Upper lobe of right lung (tissue), 1 donor: Measurements from ENCODE around the gene MAD2L1BP. TPM values are rescaled to one million over a fixed set of nuclear protein-coding genes. Genes with fewer than 3 reads are reported as not detected.
"Not testable (repeated sequence)": the region's sequence is repeated elsewhere in the genome, so short reads cannot be mapped to it uniquely, and the experiment has no call there.

Experiments
- ATAC-seq: fragments of 200-7000 bp; cut with Tn5 transposase; one replicate; pipeline ENCODE4 v1.9.1; 2020; ENCODE audit warnings: mild to moderate bottlenecking, moderate library complexity
- DNase-seq: peaks from one replicate; pipeline ENCODE4 v3.0.0-alpha.2; 2020
- H3K27ac ChIP-seq: fragments of 200-600 bp; one replicate; pipeline ENCODE4 v1.8.0; 2022
- H3K27me3 ChIP-seq: fragments of 200-600 bp; one replicate; pipeline ENCODE4 v1.8.0; 2022; ENCODE audit warnings: mild to moderate bottlenecking
- H3K36me3 ChIP-seq: fragments of 200-600 bp; one replicate; pipeline ENCODE4 v1.8.0; 2022
- H3K4me1 ChIP-seq: fragments of 200-600 bp; one replicate; pipeline ENCODE4 v1.8.0; 2022
- H3K4me3 ChIP-seq: fragments of 200-600 bp; one replicate; pipeline ENCODE4 v1.8.0; 2022; ENCODE audit warnings: mild to moderate bottlenecking
- H3K9me3 ChIP-seq: fragments of 200-600 bp; one replicate; pipeline ENCODE4 v1.8.0; 2022
- intact Hi-C: fragments of 100-400 bp; cut with DNase I; formaldehyde crosslinking; loops from one replicate; pipeline ENCODE4 v1.11.0; 2022
- long read RNA-seq: library from polyadenylated mRNA; unstranded; transcript quantifications from one replicate; pipeline ENCODE4 v2.0.0, GENCODE V29; 2021
- total RNA-seq: library from RNA; stranded (reverse); fragmentation: NEBNext Ultra II Directional; extraction: Animal tissue kit (Norgen Biotek cat#: 25700); gene quantifications from one replicate; pipeline ENCODE4 v1.2.1, GENCODE V29; 2021
- TF ChIP-seq, protein P1 (sequence below): fragments of 200-600 bp; IDR thresholded peaks from one replicate; pipeline ENCODE4 v1.8.0; 2022; ENCODE audit warnings: antibody characterized with exemption
- donor health status: DM: no; HTN: yes; CAD: no; lungs with severe emphysema.

Gene MAD2L1BP, protein sequence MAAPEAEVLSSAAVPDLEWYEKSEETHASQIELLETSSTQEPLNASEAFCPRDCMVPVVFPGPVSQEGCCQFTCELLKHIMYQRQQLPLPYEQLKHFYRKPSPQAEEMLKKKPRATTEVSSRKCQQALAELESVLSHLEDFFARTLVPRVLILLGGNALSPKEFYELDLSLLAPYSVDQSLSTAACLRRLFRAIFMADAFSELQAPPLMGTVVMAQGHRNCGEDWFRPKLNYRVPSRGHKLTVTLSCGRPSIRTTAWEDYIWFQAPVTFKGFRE
- total RNA-seq, result 18.5 TPM
- long read RNA-seq, transcript MAD2L1BP-201 (3 exons, 1,301 nt), result major isoform, 12 of 14 reads
- long read RNA-seq, partial matches to known transcripts, result 0 of 14 reads
- long read RNA-seq, other reads (novel, unspliced or antisense), result 1 of 14 reads

DNA sequence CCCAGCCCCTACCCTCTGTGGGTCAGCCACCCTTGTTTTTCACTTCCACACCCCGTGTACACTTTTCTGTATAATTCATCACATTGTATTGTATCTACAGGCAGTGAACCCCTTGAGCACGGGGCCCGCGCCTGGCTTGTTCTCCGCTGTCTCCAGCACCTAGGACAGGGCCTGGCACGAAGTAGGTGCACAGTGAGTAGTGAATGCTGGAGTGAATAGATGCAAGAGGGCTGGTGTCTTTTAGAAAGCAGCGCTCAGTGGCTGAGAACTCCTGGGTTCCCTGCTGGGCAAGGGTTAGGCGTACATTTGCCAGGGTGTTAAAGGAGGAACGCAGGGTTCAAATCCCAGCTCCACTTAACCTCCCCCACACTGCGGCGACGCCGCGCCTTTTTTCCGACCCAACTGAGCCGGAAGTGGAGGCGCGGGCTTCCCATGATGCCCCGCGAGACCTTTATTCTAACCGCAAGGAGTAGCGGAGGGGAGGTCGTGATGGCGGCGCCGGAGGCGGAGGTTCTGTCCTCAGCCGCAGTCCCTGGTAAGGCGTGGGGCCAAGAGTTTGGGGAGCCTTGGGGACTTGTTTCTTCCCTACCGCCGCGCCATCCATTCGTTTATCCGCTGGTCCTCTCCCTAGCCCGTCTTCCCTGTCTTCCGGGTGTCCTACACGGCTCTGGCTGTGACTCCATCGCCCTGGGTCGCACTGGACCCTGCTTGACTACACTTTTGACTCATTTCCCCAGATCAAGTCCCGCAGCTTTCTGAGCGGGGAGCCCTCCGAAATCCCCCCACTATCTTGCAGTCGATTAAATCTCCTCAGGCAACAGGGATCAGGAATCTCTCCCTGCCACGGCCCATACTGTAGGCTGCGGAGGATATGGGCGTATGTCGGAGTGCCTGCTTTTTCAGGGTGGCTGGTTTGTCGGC lies at the start of gene MAD2L1BP:
Gene MAD2L1BP (plus strand): TSS at position 454 of the 921 bp plus-strand sequence. CDS start 36 bp downstream, at position 490.
- H3K9me3 ChIP-seq, result no peaks in the 10 kb centered on the region
- no peaks in the 10 kb centered on the region for H3K27me3 ChIP-seq
- intact Hi-C loops, result no loop called here
- DNase-seq, result peak; percentile 93
- H3K4me3 ChIP-seq, result peak within 1 kb of the TSS; percentile 78
- peak; percentile 97 for ATAC-seq
- peaks cover 25% of the 10 kb centered on the region for H3K4me1 ChIP-seq
- H3K27ac ChIP-seq, result peak within 1 kb of the TSS; percentile 83
- TF ChIP-seq, protein P1, sequence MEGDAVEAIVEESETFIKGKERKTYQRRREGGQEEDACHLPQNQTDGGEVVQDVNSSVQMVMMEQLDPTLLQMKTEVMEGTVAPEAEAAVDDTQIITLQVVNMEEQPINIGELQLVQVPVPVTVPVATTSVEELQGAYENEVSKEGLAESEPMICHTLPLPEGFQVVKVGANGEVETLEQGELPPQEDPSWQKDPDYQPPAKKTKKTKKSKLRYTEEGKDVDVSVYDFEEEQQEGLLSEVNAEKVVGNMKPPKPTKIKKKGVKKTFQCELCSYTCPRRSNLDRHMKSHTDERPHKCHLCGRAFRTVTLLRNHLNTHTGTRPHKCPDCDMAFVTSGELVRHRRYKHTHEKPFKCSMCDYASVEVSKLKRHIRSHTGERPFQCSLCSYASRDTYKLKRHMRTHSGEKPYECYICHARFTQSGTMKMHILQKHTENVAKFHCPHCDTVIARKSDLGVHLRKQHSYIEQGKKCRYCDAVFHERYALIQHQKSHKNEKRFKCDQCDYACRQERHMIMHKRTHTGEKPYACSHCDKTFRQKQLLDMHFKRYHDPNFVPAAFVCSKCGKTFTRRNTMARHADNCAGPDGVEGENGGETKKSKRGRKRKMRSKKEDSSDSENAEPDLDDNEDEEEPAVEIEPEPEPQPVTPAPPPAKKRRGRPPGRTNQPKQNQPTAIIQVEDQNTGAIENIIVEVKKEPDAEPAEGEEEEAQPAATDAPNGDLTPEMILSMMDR, result no peak
- H3K36me3 ChIP-seq, result peaks cover 34% of the 10 kb centered on the region

DNA sequence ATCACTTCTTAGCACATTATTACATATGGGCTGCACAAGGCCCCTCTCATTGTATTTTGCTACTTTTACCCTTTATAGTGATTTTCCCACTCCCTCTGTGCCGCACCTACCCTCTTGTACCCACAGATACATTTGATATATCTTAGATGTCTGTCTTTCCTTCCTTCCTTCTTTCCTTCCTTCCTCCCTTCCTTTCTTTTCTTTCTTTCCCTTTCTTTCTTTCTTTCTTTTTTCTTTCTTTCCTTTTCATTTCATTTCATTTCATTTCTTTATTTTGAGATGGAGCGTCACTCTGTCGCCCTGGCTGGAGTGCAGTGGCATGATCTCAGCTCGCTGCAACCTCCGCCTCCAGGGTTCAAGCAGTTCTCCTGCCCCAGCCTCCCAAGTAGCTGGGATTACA lies 47.4 kb upstream of the MAD2L1BP start:
- ATAC-seq (no peak), DNase-seq (no peak)
- no peaks in the 10 kb centered on the region for H3K9me3 ChIP-seq
- H3K36me3 ChIP-seq, result peaks cover 77% of the 10 kb centered on the region
- no peak overlapping the region for H3K4me3 ChIP-seq
- TF ChIP-seq, protein P1, result no peak
- intact Hi-C loops, result no loop called here
- no peaks in the 10 kb centered on the region for H3K27me3 ChIP-seq
- no peaks in the 10 kb centered on the region for H3K4me1 ChIP-seq
- H3K27ac ChIP-seq, result no peak overlapping the region

DNA sequence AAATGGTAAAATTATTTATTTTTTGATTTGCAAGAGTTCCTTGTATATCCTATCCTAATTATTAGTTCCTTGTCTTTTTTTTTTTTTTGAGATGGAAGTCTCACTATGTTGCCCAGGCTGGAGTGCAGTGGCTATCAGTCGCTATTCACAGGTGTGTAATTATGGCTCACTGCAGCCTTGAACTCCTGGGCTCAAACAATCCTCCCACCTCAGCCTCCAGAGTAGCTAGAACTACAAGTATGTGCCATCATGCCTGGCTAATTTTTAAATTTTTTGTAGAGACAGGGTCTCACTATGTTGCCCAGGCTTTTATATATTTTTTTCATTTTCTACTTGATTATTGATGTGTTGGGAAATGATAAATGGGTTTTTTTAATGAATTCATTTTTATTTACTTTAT lies 46.1 kb upstream of the MAD2L1BP start:
- intact Hi-C loops, H3K27me3 ChIP-seq, H3K27ac ChIP-seq, H3K9me3 ChIP-seq, H3K4me1 ChIP-seq, ATAC-seq, H3K4me3 ChIP-seq, DNase-seq: not testable (repeated sequence)
- peaks cover 63% of the 10 kb centered on the region for H3K36me3 ChIP-seq

DNA sequence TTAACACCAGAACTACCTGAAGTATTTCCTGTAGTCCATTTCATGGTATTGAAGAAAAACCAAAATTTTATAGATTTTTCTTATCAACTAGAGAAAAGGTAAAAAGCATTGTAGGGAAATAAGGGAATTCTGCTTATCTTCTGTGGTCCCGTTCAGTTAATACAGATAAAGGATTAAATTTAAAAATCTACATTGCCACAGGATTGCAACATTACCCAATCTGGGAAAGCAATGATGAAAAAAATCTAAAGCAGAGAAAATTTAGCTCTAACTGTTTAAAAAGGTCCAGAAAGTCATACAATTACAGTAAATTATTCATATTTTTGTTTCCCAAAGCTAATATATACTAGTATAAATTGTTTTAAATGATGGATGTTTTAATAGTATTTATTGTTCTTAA lies 41.7 kb upstream of the MAD2L1BP start:
- Histone ChIP-seq H3K4me1 (no peaks in the 10 kb centered on the region), H3K36me3 (peaks cover 47% of the 10 kb centered on the region), H3K9me3 (no peaks in the 10 kb centered on the region), H3K27me3 (no peaks in the 10 kb centered on the region), H3K4me3 (no peak overlapping the region), H3K27ac (no peak overlapping the region)
- no peak for ATAC-seq
- TF ChIP-seq, protein P1, result no peak
- DNase-seq, result no peak
- intact Hi-C loops, result no loop called here

DNA sequence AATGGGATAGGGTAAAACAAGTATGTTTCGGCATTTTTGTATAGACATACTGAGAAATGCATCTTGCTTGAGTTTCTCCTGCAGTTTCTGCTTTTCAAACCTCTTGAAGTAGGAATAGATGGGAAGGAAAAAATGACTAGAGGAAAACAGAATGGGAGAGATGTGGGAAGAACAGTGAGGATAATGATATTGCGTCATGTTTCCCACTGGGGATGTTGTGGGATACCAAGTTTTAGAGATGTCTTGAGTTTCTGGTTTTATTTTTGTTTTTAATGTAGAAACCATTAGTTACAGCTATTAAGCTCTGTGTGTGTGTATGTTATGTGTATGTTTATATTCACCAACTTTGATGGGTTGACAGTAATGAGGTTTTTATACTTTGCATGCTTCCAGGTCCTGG lies 35.0 kb upstream of the MAD2L1BP start:
- ATAC-seq, result no peak
- intact Hi-C loops, result no loop called here
- Histone ChIP-seq H3K36me3 (peaks cover 70% of the 10 kb centered on the region), H3K27me3 (no peaks in the 10 kb centered on the region), H3K27ac (no peak overlapping the region), H3K4me1 (no peaks in the 10 kb centered on the region), H3K4me3 (no peak overlapping the region), H3K9me3 (no peaks in the 10 kb centered on the region)
- TF ChIP-seq, protein P1, result no peak
- no peak for DNase-seq

DNA sequence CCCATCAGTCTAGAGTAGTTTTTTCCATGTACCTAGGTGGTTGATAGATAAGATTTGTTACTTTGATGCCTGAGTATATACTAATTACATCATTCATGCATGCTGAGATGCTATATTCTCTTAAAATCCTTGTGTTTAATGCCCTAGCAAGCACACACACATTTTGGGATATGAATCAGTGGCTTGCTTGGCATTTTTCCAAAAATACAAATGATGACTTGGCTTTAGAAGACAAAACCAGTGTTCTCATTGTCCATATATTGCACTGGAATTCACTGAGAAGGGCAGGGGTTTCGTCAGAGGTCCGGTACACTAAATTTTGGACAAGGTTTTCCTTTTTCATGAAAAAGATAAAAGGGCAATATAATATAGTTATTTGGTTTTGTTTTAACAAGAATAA lies 31.5 kb upstream of the MAD2L1BP start:
- H3K36me3 ChIP-seq, result peaks cover 73% of the 10 kb centered on the region

More for the DNA sequence above, 31.5 kb upstream of the MAD2L1BP start:
- Histone ChIP-seq H3K4me1 (no peaks in the 10 kb centered on the region), H3K27me3 (no peaks in the 10 kb centered on the region), H3K4me3 (no peak overlapping the region), H3K27ac (no peak overlapping the region), H3K9me3 (no peaks in the 10 kb centered on the region)
- DNase-seq (no peak), ATAC-seq (no peak)
- TF ChIP-seq, protein P1, result no peak
- intact Hi-C loops, result no loop called here
